Measurements from ENCODE around the gene PRDX5.

- TF ChIP-seq TEAD4 (IDR thresholded peaks at IDR 0.05): no peak
- TF ChIP-seq YY1 (IDR thresholded peaks at IDR 0.05; ENCODE audit: low read depth): no peak
- TF ChIP-seq ZBTB7A (IDR thresholded peaks at IDR 0.05; ENCODE audit: low read depth): no peak
- no peak for TF ChIP-seq EP300 (IDR thresholded peaks at IDR 0.05; ENCODE audit: borderline replicate concordance)
- no peak; the same call in 1 of the 2 replicates for TF ChIP-seq EGR1 (IDR thresholded peaks at IDR 0.05)
- no peak for TF ChIP-seq CEBPB (IDR thresholded peaks at IDR 0.05)
- TF ChIP-seq RAD21 (IDR thresholded peaks at IDR 0.05; ENCODE audit: low read depth): no peak
- no peak for TF ChIP-seq MAX (IDR thresholded peaks at IDR 0.05)
- TF ChIP-seq TAF1 (IDR thresholded peaks at IDR 0.05; ENCODE audit: low read depth): no peak
- no peak for TF ChIP-seq CREB1 (IDR thresholded peaks at IDR 0.05; ENCODE audit: low read depth)
- no peak for TF ChIP-seq FOXM1 (IDR thresholded peaks at IDR 0.05; ENCODE audit: borderline replicate concordance, low read depth)
- TF ChIP-seq REST (IDR thresholded peaks at IDR 0.05; ENCODE audit: low read depth): no peak
- no peak for TF ChIP-seq NFIC (IDR thresholded peaks at IDR 0.05)
- TF ChIP-seq, protein P1, sequence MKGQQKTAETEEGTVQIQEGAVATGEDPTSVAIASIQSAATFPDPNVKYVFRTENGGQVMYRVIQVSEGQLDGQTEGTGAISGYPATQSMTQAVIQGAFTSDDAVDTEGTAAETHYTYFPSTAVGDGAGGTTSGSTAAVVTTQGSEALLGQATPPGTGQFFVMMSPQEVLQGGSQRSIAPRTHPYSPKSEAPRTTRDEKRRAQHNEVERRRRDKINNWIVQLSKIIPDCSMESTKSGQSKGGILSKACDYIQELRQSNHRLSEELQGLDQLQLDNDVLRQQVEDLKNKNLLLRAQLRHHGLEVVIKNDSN (IDR thresholded peaks at IDR 0.05): no peak
Observed at GRCh38 chr11:64357904-64358535, 40.1 kb downstream of the PRDX5 start.
